Spleen (tissue), 7 donors: ENCODE measurements around the gene IL7R.

Source experiments
- POLR2A ChIP-seq, 3 donors: fragments of 450-650 bp; IDR thresholded peaks; one replicate each; pipeline ENCODE4 v1.5.1; 2017; ENCODE audit warnings: antibody characterized with exemption in 3 of 3, mild to moderate bottlenecking in 1 of 3
- TF ChIP-seq, protein P1 (sequence below), 11 experiments: fragments of 200-600 bp in 7 of 11; fragments of 450-650 bp in 4 of 11; sonication (generic) in 4 of 11; IDR thresholded peaks in 8 of 11; conservative IDR thresholded peaks in 3 of 11; 1 replicate in 7 of 11; 2 replicates in 4 of 11; pipeline versions ENCODE4 v1.4.0 to v1.8.0; 2016 to 2021; ENCODE audit warnings: antibody characterized with exemption in 11 of 11, inconsistent platforms in 4 of 11, mild to moderate bottlenecking in 1 of 11
- donor health status: DM: no; HTN: no; CAD: no; lungs with moderate emphysema.
- donor health status: DM: no; HTN: no; CAD: no.
- donor health status: DM: no; HTN: no; CAD: no.

DNA sequence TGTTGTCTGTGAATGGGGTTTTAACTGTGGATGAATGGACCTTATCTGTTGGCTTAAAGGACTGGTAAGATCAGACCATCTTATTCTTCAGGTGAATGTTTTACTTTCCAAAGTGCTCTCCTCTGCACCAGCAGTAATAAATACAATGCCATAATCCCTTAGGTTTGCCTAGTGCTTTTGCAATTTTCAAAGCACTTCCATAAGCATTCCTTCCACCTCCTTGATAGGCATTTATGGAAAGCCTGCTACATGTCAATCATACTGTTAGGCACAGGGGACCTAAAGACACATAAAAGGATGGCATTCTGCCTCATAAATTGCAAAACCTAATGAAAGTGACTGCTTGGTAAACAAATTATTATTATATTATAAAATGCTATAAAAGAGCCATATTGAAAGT lies 21.4 kb downstream of the IL7R start:
- TF ChIP-seq, protein P1, sequence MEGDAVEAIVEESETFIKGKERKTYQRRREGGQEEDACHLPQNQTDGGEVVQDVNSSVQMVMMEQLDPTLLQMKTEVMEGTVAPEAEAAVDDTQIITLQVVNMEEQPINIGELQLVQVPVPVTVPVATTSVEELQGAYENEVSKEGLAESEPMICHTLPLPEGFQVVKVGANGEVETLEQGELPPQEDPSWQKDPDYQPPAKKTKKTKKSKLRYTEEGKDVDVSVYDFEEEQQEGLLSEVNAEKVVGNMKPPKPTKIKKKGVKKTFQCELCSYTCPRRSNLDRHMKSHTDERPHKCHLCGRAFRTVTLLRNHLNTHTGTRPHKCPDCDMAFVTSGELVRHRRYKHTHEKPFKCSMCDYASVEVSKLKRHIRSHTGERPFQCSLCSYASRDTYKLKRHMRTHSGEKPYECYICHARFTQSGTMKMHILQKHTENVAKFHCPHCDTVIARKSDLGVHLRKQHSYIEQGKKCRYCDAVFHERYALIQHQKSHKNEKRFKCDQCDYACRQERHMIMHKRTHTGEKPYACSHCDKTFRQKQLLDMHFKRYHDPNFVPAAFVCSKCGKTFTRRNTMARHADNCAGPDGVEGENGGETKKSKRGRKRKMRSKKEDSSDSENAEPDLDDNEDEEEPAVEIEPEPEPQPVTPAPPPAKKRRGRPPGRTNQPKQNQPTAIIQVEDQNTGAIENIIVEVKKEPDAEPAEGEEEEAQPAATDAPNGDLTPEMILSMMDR (IDR thresholded peaks at IDR 0.05 in 8 of 11, conservative IDR thresholded peaks at IDR 0.05 in 3 of 11), result no peak
- no peak for TF ChIP-seq POLR2A (IDR thresholded peaks at IDR 0.05)
